HG03469 (cell line): ENCODE data around the gene MARCKSL1.
A peak's percentile ranks its signal among the peaks of the same experiment; 100 is the strongest.
"Not testable (repeated sequence)": the region's sequence is repeated elsewhere in the genome, so short reads cannot be mapped to it uniquely, and the experiment has no call there.

ENCODE experiments used
- ATAC-seq: cut with Tn5 transposase; IDR thresholded peaks from one replicate; pipeline ENCODE4 v1.9.1; 2021; ENCODE audit warnings: mild to moderate bottlenecking, moderate library complexity, moderate number of reproducible peaks; ENCODE audit not compliant: unreplicated experiment

Gene MARCKSL1

DNA sequence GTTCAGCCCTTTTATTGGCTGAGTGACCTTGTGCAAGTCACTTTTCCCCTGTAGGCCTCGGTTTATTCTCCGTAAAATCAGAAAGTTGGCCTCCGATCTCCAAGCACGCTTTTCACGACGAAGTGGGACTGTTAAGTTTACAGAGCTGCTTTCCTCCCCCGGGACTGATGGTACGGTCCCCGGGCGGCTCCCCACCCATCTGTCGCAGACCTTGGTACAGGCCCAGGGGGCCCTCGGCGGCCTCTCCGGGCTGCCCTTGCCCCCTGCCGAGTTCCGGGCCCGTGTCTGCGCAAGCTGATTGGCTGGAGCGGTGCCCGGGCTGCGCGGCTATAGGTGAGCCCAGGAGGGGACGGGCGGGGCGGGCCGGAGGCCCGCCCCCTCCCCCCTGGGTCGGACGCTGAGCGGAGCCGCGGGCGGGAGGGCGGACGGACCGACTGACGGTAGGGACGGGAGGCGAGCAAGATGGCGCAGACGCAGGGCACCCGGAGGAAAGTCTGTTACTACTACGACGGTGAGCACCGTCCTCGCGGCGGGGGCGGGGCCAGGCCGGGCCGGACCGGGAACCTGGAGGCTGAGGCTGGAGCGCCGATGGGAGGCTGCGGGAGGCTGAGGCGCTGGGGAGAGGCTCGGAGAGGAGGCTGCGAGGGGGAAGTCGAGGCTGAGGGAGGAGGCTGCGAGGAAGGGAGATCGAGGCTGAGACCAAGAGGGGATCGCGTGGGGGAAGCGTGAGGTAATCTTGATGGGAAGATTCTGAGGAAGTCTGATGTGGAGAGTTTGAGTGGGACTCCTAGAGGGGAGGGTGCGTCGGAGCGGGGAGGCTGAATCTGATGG is 44.1 kb downstream of the MARCKSL1 start, which contains the start of gene HDAC1:
Gene HDAC1, plus strand, starts transcription at position 376 of the 831 bp plus-strand sequence. Its CDS starts 87 bp downstream, at position 463.
- peak; percentile 92 for ATAC-seq

DNA sequence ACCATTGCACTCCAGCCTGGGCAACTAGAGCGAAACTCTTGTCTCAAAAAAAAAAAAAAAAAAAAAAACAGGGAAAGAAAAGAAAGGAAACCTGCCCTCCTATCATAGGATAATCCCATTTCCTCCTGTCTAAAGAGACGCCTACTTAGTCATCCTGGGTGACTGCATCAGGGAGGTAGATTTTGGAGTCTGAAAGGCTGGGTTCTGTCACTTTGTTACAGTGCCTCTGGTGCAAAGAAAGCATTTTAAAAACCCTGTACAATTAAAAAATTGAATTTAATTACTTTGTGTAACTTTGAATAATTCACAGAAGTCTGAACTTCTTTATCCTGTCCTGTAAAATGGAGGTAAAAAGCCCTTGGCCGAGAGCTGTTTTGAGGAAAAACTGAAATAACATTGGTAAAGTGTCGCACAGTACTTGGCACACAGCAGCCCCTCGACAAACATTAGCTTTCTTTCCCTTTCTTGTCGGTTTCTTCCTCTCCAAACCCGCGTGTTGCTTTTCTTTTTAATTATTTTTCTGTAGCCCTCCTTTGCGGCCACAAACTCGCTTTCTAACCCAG is 44.8 kb downstream of the MARCKSL1 start:
- no peak for ATAC-seq

DNA sequence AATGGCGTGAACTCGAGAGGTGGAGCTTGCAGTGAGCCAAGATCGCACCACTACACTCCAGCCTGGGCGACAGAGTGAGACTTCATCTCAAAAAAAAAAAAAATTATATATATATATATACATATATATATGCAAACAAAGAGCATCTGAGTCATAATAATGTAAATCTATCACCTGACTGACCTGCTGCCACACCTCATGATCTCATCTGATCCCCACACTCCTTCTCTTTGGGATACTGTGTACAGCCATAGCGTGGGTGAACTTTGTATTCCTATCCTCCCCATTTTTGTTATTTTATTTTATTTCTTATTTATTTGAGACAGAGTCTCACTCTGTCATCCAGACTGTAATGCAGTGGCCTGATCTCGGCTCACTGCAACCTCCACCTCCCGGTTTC is 46.8 kb downstream of the MARCKSL1 start:
- no peak for ATAC-seq

DNA sequence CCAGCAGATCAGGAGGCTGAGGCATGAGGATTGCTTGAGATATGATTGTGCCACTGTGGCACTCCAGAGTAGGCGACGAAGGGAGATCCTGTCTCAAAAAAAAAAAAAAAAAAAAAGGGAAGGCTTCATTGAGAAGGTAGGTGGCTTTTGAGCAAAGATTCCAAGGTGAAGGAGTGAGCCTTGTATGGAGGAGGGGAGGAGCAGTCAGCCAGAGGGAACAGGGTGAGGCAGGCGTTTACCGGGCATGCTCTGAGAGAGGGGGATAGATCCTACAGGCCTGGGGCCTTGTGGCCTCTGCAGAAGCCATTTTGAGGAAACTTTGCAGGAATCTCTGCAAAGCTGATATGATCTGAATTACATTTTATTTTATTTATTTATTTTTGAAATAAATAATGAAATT is 49.3 kb downstream of the MARCKSL1 start:
- no peak for ATAC-seq

DNA sequence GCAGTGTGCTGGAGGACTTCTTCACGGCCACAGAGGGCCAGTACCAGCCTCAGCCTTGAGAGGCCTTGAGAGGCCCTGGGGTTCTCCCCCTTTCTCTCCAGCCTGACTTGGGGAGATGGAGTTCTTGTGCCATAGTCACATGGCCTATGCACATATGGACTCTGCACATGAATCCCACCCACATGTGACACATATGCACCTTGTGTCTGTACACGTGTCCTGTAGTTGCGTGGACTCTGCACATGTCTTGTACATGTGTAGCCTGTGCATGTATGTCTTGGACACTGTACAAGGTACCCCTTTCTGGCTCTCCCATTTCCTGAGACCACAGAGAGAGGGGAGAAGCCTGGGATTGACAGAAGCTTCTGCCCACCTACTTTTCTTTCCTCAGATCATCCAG is 50.4 kb downstream of the MARCKSL1 start:
- ATAC-seq = no peak

GRCh38 chr1:32284777-32285176 is 51.3 kb downstream of the MARCKSL1 start:
- ATAC-seq = not testable (repeated sequence)
